ENCODE data around the gene GIMD1.
"Not testable (repeated sequence)": the region's sequence is repeated elsewhere in the genome, so short reads cannot be mapped to it uniquely, and the experiment has no call there.

GIMD1 gene

DNA sequence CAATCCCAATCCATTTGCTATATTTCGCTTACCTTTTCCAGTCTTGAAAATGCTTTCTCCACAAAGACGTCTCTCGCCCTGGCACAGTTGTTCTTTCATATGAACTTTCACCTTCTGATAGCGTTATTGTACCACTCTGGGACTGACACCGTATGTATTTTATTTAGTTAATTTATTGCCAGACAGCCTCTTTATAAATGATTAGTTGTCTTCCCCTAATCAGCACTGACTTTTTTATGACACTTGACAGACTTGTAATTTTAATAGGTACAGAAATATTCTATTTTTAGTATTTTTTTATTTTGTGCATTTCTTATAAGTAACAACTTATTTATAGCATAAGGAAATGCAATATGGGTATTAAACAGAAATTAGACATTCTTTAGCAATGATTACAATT lies at the start of gene GIMD1:
Gene GIMD1, minus strand, starts transcription at position 101 of the 400 bp plus-strand sequence. CDS start 1,343 bp downstream, outside the sequence.
- no peak for DNase-seq

DNA sequence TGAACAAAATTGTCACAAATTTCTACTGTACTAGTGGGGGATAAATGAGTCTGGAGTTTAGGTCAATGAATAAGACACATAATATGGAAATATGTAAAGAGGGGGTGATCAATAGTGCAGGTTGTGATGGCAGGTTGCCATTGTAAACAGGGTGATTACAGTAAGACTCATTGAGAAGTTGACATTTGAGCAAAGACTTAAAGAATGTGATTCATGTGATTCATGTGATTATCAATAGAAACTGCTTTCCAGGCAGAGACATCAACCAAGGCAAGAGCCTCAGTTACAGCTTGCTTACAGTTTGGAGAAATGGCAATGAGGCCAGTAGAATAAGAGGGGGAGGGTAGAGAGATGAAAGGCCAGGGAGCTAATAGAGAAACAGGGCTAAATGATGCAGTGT lies 45.8 kb upstream of the GIMD1 start:
- DNase-seq: no peak

- DNase-seq: no peak
Observed at GRCh38 chr4:106409901-106410889, 41.6 kb upstream of the GIMD1 start.

- not testable (repeated sequence) for DNase-seq
Observed at GRCh38 chr4:106408004-106408403, 39.4 kb upstream of the GIMD1 start.

- DNase-seq: no peak
Observed at GRCh38 chr4:106401157-106401556, 32.6 kb upstream of the GIMD1 start.

DNA sequence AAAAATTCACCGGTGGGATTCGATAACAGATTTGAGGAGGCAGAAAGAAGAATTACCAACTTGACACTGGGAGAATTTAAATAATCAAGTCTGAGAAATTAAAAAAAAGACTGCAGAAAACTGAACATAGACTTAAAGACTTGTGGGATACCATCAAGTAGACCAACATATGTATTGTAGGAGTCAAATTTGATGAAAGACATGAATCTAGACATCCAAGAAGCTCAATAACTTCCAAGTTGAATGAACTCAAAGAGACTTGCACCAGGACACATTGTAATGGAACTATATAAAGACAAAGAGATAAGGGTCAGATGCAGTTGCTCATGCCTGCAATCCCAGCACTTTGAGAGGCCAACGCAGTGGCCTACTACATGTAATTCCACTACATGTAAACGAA lies 30.3 kb upstream of the GIMD1 start:
- not testable (repeated sequence) for DNase-seq

- no peak for DNase-seq
Observed at GRCh38 chr4:106395582-106395981, 27.0 kb upstream of the GIMD1 start.

DNA sequence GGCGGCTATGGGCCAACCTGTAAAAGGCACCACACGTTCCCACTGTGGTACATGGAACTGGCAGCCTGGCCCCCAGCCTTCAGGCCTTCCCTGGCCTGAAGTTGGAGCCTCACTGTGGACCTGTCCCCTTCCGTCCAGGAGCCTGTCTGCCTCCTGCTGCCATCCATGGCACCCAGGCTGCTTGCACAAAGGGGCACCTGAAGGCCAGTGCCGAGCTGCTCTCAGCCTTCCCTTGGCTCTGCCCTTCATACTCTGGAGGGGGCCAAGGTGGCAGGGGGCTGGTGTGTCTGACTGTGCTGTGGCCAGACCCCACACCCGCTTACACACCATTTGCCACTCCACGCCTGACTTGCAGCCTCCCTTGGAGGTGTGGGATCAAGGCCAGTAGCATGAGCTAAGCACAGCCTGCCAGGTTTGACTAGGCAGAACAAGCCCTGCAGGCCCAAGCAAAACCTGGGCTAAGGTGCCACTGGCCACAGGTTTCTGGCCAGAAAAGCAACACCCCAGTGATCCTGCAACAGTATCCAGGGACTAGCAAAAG lies 17.3 kb upstream of the GIMD1 start:
- DNase-seq: no peak

- no peak for DNase-seq
Observed at GRCh38 chr4:106384878-106385277, 16.3 kb upstream of the GIMD1 start.

DNA sequence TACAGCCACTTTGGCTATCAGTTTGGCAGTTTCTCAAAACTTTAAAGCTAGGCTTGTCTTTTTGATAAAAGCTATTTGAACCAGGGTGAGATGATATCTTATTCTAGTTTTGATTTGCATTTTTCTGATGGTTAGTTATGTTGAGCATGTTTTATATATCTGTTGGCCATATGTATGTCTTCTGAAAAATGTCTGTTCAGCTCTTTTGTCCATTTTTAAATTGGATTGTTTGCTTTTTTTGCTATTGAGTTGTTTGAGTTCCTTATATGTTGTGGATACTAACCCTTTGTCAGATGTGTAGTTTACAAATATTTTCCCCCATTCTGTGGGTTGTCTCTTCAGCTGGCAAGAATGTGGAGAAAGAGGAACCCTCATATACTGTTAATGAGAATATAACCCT lies 11.6 kb upstream of the GIMD1 start:
- DNase-seq: no peak

- DNase-seq: no peak
Observed at GRCh38 chr4:106373026-106373425, 4.4 kb upstream of the GIMD1 start.

DNA sequence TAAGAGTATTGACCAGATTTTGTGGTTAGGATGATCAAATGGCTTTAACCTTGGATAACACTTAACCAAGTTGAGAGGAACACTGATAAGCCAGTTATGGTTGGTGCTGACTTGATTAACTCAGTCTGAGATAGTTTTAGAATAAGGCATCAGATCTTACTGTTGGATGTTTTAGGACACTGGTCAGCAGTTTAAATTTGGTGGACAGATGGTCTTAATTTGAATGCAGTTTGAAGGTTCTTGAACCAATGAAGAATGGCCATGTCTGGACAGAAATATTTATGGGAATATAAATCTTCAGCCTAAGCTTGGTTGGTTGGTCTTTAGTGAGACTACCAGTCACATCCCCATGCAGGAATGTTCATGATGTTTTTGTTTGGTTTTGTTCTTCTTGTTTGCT lies 2.6 kb upstream of the GIMD1 start:
- DNase-seq: no peak

DNA sequence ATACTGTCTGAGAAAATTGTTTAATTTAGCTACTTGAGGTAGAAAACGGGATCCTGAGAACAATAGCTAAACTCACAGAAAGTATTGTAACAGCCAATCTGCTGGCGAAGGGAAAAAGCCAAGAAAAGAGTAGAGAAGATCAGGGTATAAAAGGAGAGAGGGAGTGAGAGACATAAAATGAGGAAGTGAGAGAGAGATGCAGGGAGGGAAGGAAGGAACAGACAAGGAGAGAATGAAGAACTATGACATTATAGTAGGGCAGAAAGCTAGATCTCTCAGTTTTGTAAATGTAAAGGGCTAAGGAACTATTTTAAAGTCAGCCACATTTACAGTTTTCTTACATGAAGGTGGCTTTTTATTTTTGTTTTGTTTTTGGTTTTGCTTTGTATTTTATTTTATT lies 1.6 kb upstream of the GIMD1 start:
- DNase-seq: no peak

DNA sequence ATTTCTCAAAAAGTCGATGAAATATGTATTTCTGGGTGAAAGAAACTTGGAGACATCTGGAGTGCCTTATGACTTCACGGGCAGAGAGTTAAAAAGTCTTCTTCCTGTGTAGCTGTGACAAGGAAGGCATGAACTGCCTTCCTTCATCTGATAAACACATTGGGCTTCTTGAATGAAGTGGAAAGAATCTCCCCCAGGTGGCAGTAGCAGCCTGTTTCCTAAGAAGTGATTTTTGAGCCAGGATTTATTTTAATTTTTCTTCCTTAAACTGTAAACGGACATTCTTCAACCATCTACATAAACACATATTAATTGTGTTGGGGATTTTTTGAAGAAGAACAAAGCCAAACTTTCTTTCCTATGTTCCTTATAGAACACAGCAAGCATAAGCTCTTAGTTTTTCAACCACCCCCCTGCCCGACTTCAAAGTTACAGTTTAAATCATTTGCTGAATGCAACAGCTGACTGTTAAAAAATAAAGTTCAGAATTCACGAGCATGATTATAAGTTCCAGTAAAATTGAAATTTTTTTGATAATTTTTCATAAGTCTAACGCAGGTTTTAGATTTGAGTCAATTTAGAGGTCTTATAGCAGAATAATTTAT lies 980 bp upstream of the GIMD1 start:
- DNase-seq: no peak

GRCh38 chr4:106367072-106367471 lies 1.5 kb downstream of the GIMD1 start:
- DNase-seq: no peak

DNA sequence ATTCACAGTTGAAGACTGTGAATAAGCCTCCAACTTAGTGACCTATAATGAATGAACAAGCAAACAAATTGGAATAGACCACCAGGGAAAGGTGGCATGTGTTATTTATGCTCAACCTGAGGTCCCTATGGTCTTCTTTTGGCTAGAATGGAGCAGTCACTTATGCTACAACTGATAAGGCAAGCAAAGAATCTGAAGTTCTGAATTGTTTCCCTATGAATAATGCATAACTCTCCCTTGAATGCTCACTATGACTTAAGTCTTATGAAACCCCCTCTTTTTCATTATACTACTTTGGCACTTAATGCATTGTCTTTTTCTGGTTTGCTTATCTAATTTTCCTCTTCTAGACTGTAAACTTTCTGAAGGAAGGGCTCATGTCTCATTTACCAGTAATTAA lies 2.6 kb downstream of the GIMD1 start:
- DNase-seq: no peak

GRCh38 chr4:106365613-106366012 lies 3.0 kb downstream of the GIMD1 start:
- no peak for DNase-seq

GRCh38 chr4:106364282-106364681 lies 4.3 kb downstream of the GIMD1 start:
- DNase-seq: no peak

- no peak for DNase-seq
Observed at GRCh38 chr4:106362086-106362825, 6.3 kb downstream of the GIMD1 start.

GRCh38 chr4:106358899-106359298 lies 9.7 kb downstream of the GIMD1 start:
- no peak for DNase-seq

DNA sequence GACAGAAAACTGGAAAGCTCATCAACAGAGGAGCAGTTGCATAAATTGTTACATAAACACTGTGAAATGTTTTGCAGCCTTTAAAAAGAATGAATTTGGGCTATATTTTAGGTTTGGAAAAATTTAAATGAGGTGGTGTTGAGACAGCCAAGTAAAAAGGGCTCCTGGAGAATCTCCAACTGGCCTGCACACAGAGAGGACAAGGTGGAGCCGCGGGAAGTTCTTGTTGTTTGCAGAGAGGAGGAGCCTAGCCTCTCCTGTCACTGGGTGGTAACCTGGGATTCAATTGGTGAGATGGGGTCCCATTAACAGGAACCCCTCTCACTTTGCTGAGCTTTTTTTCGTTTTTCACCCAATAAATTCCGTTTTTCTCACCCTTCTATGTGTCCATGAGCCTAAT lies 13.4 kb downstream of the GIMD1 start:
- no peak for DNase-seq

GRCh38 chr4:106353786-106354185 lies 14.8 kb downstream of the GIMD1 start:
- DNase-seq: no peak

DNA sequence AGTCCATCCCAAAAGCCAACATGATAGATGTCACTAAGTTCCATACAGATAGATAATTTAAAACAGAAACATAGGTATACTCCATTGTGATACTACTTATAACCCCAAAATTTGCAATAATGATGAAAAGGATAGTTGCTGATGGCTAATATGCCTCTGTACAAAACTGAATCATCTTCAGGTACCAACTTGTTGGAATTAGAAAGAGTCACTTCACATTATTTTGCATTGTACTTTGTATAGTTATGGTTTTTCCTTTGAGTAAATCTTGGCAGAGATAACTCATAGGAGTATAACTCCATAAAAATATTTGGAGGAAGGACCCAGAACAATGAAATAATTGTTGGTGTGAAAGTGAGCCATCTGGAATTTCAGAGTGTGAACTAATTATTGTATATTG lies 17.6 kb downstream of the GIMD1 start:
- DNase-seq: no peak

Data from DMS79 treated with DMSO at 0.1 percent for 48 hours (cell line).